ENCODE measurements around the gene IFT88. TPM values are rescaled to one million over a fixed set of nuclear protein-coding genes. Genes with fewer than 3 reads are reported as not detected.
A peak's percentile ranks its signal among the peaks of the same experiment; 100 is the strongest.

Gene IFT88
- polyA plus RNA-seq, 3 donors, result 2.9 to 4.5 (median 4.1) TPM

DNA sequence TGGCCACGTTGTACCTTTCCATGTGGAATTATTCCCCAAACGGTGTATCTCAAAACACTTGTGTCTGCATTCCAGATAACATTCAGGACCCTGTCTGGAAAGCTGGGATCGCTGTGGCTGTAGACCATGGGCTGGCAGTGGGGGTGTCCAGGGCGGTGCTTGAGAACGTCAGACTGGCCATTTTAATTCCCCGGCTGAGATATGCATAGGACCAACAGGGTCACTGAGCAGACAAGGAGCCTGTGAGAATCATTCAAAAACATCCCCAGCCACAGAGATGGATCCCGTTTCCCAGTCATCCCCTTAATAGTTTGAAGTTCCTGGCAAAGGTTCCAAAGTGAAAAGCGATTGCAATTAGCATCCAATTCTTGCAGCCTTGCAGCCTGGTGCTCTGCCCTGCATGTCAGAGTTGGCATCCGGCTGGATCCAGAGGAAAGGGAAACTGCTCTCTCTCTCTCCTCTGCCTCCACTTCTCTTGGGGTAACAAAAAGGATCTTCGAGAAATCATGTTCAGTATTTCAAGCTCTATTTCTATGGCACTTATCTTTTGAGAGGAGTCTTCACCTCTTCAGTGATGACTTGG is 41.6 kb downstream of the IFT88 start:
- Histone ChIP-seq H3K9ac (ENCODE audit: insufficient read depth, low read length, poor library complexity, severe bottlenecking) (no peak overlapping the region), H3K27ac (ENCODE audit: low read depth in 1 of 2, low read length in 2 of 2) (no peak overlapping the region), H3K4me2 (replicated peaks; ENCODE audit: extremely low read depth, low read length, poor library complexity, severe bottlenecking) (no peak overlapping the region), H3K4me3 (replicated peaks in 1 of 3; ENCODE audit: low read depth in 2 of 3, low read length in 3 of 3) (no peak overlapping the region), H4K20me1 (ENCODE audit: insufficient read depth, low read length) (no peaks in the 10 kb centered on the region), H3K4me1 (ENCODE audit: control insufficient read depth in 1 of 2, insufficient read depth in 2 of 2, low read length in 2 of 2) (no peaks in the 10 kb centered on the region), H3K27me3 (ENCODE audit: control insufficient read depth in 2 of 2, insufficient read depth in 2 of 2, low read length in 2 of 2) (no peaks in the 10 kb centered on the region), H3K36me3 (replicated peaks in 1 of 2; ENCODE audit: control insufficient read depth in 1 of 2, insufficient read depth in 2 of 2, low read length in 2 of 2) (peaks cover 8 to 13% of the 10 kb centered on the region in 2 donors), H3K79me2 (ENCODE audit: insufficient read depth, low read length) (no peaks in the 10 kb centered on the region), H3K9me3 (replicated peaks in 1 of 2; ENCODE audit: control insufficient read depth in 1 of 2, insufficient read depth in 1 of 2, low read length in 2 of 2) (no peaks in the 10 kb centered on the region), H2AFZ (ENCODE audit: insufficient read depth, low read depth, low read length, poor library complexity, severe bottlenecking) (no peak overlapping the region)
- 100% methylated on average over 8 of the region's 10 CpGs for WGBS (ENCODE audit: insufficient coverage)
- intact Hi-C loops (cut with micrococcal nuclease), result no loop called here
- Mint-ChIP-seq H3K36me3 (peaks cover 23 to 25% of the 10 kb centered on the region in 2 donors), H3K27me3 (ENCODE audit: low read depth in 3 of 3) (peaks cover 0 to 2% (median 0%) of the 10 kb centered on the region in 3 donors), H3K4me1 (no peaks in the 10 kb centered on the region), H3K27ac (peak overlapping the region in 1 of 7 donors; percentile 46), H3K9me3 (peaks cover 0 to 2% (median 0%) of the 10 kb centered on the region in 7 donors), H3K4me3 (no peak overlapping the region)
- TF ChIP-seq, protein P1, sequence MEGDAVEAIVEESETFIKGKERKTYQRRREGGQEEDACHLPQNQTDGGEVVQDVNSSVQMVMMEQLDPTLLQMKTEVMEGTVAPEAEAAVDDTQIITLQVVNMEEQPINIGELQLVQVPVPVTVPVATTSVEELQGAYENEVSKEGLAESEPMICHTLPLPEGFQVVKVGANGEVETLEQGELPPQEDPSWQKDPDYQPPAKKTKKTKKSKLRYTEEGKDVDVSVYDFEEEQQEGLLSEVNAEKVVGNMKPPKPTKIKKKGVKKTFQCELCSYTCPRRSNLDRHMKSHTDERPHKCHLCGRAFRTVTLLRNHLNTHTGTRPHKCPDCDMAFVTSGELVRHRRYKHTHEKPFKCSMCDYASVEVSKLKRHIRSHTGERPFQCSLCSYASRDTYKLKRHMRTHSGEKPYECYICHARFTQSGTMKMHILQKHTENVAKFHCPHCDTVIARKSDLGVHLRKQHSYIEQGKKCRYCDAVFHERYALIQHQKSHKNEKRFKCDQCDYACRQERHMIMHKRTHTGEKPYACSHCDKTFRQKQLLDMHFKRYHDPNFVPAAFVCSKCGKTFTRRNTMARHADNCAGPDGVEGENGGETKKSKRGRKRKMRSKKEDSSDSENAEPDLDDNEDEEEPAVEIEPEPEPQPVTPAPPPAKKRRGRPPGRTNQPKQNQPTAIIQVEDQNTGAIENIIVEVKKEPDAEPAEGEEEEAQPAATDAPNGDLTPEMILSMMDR (IDR thresholded peaks at IDR 0.05), result no peak
- no peak for DNase-seq

DNA sequence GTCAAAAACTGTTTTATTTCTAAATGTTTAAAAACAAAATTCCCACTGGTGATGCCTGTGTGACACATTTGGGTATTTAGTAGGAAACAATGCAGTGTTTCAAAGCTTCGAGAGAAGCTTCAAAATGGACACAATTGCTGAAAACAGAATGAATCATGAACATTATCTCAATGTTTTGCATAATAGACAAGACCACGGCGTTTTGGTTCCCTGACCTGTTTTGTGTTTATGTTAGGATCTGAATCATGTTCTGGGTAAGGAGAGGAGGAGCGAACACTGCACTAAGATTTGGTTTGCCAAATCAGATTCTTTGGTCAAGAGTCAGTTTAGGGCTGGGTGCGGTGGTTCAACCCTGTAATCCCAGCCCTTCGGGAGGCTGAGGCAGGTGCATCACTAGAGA is 42.2 kb downstream of the IFT88 start:
- intact Hi-C loops (cut with micrococcal nuclease), result no loop called here

More for the DNA sequence above, 42.2 kb downstream of the IFT88 start:
- Mint-ChIP-seq H3K9me3 (peaks cover 0 to 2% (median 0%) of the 10 kb centered on the region in 7 donors), H3K27me3 (ENCODE audit: low read depth in 3 of 3) (peaks cover 0 to 2% (median 0%) of the 10 kb centered on the region in 3 donors), H3K4me3 (no peak overlapping the region), H3K36me3 (peaks cover 23% of the 10 kb centered on the region in 2 donors), H3K27ac (no peak overlapping the region), H3K4me1 (no peaks in the 10 kb centered on the region)
- WGBS (ENCODE audit: insufficient coverage), result 100% methylated on average over 3 of the region's 6 CpGs
- Histone ChIP-seq H3K36me3 (replicated peaks in 1 of 2; ENCODE audit: control insufficient read depth in 1 of 2, insufficient read depth in 2 of 2, low read length in 2 of 2) (peaks cover 8 to 13% of the 10 kb centered on the region in 2 donors), H4K20me1 (ENCODE audit: insufficient read depth, low read length) (no peaks in the 10 kb centered on the region), H3K4me3 (replicated peaks in 1 of 3; ENCODE audit: low read depth in 2 of 3, low read length in 3 of 3) (no peak overlapping the region), H3K79me2 (ENCODE audit: insufficient read depth, low read length) (no peaks in the 10 kb centered on the region), H3K9me3 (replicated peaks in 1 of 2; ENCODE audit: control insufficient read depth in 1 of 2, insufficient read depth in 1 of 2, low read length in 2 of 2) (no peaks in the 10 kb centered on the region), H2AFZ (ENCODE audit: insufficient read depth, low read depth, low read length, poor library complexity, severe bottlenecking) (no peak overlapping the region), H3K27ac (ENCODE audit: low read depth in 1 of 2, low read length in 2 of 2) (no peak overlapping the region), H3K27me3 (ENCODE audit: control insufficient read depth in 2 of 2, insufficient read depth in 2 of 2, low read length in 2 of 2) (no peaks in the 10 kb centered on the region), H3K4me2 (replicated peaks; ENCODE audit: extremely low read depth, low read length, poor library complexity, severe bottlenecking) (no peak overlapping the region), H3K4me1 (ENCODE audit: control insufficient read depth in 1 of 2, insufficient read depth in 2 of 2, low read length in 2 of 2) (no peaks in the 10 kb centered on the region), H3K9ac (ENCODE audit: insufficient read depth, low read length, poor library complexity, severe bottlenecking) (no peak overlapping the region)
- no peak for DNase-seq
- TF ChIP-seq, protein P1 (IDR thresholded peaks at IDR 0.05), result no peak
